ENCODE measurements around the gene CDIPT.
A peak's percentile ranks its signal among the peaks of the same experiment; 100 is the strongest.
"Not testable (repeated sequence)": the region's sequence is repeated elsewhere in the genome, so short reads cannot be mapped to it uniquely, and the experiment has no call there.

The CDIPT gene

DNA sequence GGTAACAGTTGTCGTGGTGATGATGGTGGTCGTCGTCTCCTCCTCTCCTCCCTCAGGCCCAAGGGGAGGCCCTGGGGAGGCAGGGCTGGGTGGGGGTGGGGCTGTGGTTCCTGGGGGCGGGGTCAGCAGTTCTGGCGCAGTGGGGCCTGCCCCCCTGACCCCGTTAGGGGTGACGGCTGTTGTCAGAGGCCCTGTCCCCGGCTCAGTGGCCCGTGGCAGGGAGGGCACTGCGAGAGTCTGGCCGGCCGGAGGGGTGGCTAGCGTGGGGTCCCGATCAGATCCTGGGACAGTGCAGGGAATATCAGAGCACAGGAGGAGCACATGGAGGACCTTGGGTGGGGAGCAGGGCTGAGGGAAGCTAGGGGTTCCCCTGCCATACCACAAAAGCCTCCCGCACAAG lies 33.8 kb upstream of the CDIPT start:
- DNase-seq (ENCODE audit: low spot score) = no peak

DNA sequence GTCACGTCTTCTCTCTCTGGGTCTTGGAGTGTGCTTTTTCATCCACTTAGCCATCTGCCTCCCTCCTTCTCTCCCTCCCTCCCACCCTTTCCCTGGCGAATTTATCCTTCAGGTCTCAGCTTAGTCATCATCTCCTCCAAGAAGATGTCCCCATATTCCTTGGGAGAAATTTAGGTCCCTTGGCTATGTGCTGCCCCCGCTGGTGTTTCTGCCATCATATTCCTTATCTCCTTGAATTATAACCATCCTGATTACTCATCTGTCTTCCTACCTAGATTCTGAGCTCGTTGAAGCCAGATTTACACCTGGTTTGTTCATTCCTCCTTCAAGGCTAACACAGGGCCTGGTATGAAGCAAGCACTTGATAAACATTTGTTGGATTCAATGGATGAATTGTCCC lies 31.3 kb upstream of the CDIPT start:
- no peak for DNase-seq (ENCODE audit: low spot score)

GRCh38 chr16:29893553-29893952 lies 30.5 kb upstream of the CDIPT start:
- no peak for DNase-seq (ENCODE audit: low spot score)

DNA sequence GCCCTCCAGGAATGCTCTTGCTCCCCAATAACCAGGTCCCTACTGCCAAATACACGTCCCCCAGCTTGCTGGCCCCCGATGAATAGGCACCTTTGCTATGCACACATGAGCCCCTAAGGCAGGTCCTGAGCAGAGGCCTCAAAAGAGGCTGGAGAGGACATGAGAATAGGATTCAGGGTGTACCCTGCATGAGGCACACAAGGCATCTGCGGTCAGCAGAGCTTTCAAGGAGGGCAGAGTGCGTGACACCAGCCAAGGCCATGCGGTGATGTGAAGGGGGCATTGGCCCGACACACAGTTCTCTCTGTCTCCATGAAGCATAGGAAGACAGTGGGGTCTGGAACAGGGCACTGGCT lies 29.4 kb upstream of the CDIPT start:
- DNase-seq (ENCODE audit: low spot score) = no peak

GRCh38 chr16:29891525-29892457 lies 28.8 kb upstream of the CDIPT start:
- DNase-seq (ENCODE audit: low spot score) = no peak

DNA sequence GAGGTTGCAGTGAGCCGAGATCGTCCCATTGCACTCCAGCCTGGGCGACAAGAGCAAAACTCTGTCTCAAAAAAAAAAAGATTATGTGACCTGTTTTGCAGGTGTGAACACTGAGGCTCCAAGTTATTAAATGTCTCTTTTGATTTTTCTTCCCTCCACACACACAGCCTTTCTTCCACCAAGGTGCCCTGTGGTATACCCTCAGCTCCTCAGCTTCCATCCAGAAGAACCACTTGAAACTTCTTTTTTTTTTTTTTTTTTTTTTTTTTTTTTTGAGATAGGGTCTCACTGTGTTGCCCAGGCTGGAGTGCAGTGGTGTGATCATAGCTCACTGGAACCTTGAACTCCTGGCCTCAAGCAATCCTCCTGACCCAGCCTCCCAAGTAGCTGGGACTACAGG lies 26.3 kb upstream of the CDIPT start:
- DNase-seq (ENCODE audit: low spot score) = not testable (repeated sequence)

GRCh38 chr16:29883987-29884386 lies 21.0 kb upstream of the CDIPT start:
- no peak for DNase-seq (ENCODE audit: low spot score)

- no peak for DNase-seq (ENCODE audit: low spot score)
Measured at GRCh38 chr16:29881050-29881449, 18.0 kb upstream of the CDIPT start.

- DNase-seq (ENCODE audit: low spot score) = no peak
Measured at GRCh38 chr16:29878172-29878571, 15.1 kb upstream of the CDIPT start.

DNA sequence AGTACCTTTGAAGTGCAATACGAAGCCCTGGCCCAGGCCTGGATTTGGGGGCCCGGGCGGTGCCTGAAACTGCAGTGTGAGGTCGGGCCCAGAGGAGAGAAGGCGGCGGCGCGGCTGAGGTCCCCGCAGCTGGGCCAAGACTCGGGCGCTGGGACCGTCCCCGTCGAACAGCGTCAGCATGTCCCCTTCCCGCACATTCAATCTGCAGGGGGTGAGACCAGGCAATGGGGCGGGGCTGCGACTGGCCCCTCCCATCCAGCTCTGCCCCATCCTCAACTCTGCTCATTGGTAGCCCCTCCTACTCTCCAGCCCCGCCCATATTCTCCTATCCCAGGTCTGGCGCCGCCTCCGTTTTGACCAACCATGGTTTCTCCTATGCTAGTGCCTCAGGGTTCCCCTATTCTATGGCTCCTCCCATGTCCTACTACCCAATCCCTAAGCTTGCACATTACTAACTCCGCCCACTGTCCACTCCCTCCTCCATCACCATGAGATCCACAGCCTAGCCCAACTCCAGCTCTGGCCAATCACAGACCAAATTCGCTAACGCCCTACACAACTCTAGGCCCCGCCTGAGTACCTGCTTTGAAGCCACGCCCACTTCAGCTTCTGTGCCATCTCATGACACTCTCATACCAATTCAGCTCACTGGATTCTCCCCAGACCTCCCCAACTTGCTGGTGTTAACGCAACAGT lies 14.4 kb upstream of the CDIPT start:
- peak; percentile 72 for DNase-seq (ENCODE audit: low spot score)

DNA sequence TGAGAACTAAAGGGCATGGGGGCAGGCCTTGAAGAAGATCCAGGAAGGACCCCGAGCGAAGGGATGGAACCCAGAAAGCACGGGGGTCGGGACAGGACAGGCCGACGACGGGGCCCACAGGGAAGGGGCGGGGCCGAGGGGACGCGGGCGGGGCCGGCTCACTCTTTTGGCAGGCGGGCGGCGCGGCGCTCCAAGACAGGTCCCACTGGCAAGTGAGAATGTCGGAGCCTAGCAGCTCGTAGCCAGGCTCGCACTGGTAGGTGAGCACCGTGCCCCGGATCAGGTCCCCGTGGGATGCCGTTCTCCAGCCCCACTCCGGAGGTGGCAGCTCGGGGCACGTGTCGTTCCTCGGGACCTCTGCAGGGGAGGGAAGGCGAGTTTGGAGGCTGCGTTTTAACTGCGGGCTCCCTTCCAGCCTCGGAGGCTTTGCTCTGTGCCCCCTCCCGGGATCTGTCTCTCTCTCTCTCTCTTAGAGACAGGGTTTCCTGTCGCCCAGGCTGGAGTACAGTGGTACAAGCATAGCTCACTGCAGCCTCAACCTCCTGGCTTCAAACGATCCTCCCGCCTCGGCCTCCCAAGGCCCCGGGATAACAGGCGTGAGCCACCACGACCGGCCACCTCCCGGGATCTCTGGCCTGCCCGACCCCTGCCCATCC lies 13.7 kb upstream of the CDIPT start:
- DNase-seq (ENCODE audit: low spot score) = no peak

DNA sequence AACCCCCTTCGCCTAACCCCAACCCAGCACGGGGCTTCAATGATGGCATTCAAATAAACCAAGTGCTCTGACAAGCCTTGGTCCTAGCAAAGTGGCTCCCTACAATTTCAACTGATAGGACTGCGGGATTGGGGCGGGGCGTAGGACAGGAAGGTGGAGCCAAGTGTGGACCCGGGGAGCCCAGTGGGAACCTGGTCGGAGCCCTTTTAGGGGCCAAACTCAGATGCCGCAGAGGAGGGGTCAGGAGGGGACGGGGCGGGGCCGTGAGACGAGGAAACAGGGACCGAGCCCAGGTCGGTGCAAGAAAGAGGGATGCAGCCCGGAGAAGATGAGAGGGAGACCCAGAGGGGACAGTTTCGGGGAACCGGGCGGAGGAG lies 13.2 kb upstream of the CDIPT start:
- no peak for DNase-seq (ENCODE audit: low spot score)

DNA sequence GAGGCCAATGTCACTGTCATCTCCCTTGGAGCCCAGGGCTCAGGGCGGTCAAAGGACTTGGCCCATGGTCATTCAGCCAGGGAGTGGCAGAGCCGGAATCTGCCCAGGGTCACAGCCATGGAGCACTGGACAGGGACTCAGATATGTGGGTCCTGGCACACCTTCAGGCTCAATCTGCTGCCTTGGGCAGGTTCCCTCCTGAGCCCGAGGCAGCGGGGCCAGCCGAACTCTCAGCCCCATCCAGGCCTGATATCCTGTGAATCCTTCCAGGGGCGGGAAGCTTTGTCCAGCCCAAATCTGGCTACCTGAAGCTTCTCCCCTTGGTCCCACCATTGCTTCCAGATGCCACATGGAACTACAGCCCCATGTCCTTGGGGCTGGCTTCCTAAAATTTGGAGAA lies 12.2 kb upstream of the CDIPT start:
- no peak for DNase-seq (ENCODE audit: low spot score)

GRCh38 chr16:29873319-29873718 lies 10.3 kb upstream of the CDIPT start:
- no peak for DNase-seq (ENCODE audit: low spot score)

DNA sequence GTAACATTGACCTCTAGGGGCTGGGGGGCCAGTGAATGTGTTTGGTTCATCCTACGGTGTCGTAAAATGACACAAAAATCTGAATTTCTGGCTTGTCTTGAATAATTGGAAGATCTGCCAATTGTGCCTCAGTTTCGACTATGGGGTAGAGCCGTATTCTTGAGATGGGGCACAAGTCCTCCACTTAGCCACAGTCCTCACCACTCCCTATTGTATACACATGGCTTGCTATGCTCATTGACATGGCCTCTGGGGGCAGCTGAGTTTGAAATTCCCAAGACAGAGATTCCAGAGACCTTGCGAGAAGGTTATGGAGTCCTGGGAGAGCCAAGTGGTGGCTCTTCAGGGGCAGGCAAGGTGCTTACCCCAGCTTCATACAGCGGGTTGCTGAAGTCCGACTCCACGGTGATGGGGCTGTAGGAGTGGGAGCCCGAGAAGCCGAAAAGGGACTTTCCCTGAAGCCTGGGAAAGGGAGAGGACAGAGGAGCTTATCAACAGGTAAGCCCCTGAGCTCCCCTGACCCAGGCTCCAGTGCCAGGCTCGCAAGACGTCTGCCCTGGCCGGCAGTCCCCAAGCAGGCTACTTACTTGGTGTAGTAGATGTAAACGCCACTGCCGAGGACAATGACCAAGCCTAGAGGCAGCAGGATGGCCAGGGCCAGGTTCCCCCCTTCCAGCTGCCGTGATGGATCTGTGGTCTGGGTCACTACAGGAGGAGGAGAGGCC lies 9.0 kb upstream of the CDIPT start:
- no peak for DNase-seq (ENCODE audit: low spot score)

DNA sequence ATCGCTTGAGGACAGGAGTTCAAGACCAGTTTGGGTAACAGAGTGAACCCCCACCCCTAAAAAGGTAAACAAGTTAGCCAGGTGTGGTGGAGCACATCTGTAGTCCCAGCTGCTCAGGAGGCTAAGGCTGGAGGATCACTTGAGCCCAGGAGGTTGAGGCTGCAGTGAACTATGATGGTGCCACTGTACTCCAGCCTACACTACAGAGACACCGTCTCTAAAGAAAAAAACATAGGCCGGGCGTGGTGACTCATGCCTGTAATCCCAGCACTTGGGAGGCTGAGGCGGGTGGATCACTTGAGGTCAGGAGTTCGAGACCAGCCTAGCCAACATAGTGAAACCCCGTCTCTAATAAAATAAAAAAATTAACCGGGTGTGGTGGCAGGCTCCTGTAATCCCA lies 6.0 kb upstream of the CDIPT start:
- not testable (repeated sequence) for DNase-seq (ENCODE audit: low spot score)

DNA sequence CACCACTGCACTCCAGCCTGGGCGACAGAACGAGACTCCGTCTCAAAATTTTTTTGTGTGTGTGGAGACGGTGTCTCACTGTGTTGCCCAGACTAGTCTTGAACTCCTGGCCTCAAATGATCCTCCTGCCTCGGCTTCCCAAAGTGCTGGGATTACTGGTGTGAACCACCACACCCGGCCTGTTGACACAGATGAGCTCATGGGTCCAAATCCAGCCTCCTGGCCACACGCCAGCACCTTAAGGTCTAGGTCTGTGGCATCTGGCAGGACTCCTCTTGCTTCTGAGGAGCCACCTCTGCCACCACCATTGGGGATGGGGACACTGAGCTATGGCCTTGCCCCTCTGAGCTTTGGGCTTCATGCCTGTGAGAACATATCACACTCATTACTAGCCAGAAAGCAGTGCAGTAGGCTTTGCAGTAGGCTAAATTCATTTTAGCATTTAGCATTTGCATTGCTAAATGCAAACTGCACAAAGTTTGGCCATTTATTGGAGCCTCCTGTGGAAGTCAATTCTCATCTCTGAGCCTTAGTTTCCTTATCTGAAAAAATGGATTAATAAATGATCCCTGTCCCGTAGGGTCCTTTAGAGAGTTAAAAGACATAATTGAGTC lies 5.5 kb upstream of the CDIPT start:
- DNase-seq (ENCODE audit: low spot score) = no peak

DNA sequence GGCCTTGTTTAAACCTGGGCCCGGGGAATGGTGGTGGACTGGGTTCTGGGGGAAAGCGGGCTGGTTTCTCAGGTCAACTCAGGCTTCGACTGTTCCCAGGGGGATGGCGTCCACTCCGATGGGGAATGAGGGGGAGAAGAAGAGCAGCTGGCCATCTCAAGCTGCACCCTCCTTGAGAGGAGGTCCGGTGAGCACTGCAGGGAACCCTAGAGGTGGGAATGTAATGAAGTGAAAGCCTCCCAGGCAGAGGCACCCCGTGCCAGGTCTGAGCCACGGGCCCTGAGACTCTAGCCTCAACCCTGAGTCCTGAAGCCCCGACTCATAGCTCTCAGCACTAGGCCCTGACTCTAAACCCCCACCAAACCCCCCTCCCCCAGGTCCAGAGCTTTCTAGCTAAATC lies 1.2 kb upstream of the CDIPT start:
- DNase-seq (ENCODE audit: low spot score) = no peak

DNA sequence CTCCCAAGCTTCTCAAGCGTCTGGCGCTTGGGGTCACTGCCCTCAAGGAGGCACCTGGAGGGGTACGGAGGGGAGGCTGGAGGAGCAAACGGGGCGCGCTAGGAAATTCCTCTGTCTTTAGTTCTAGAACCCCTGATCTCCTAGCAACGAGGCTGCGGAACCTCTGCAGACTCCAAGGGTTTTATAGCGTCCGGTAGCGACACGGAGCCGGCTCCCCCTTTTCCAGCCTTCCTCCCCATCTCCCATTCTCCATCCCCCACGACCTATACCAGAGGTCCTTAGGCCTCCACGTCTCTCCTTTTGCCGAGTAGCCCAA lies 601 bp upstream of the CDIPT start:
- DNase-seq (ENCODE audit: low spot score) = no peak

DNA sequence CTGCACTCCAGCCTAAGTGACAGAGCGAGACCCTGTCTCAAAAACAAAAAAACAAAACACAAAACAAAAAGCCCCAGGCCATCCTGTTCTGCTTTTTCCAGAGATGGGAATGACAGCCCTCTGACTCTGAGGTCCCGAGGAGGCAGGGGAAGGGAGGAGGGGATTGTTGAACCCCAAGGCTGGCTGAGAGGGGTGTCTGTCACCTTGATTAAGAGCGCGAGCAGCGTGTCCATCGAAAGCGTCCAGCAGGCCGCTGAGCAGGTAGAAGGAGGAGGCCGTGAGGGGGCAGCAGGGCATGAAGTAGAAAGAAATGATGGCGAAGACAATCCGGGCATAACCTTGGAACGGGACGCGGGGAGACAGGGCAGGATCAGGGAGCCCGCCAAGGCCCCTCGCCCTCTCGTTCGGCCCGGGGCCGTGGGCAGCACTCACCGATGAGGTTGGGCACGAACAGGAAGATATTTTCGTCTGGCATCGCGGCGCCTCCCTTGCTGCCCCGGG lies 593 bp downstream of the CDIPT start:
- DNase-seq (ENCODE audit: low spot score) = peak; percentile 30

GRCh38 chr16:29860218-29860617 lies 2.8 kb downstream of the CDIPT start:
- no peak for DNase-seq (ENCODE audit: low spot score)

DNA sequence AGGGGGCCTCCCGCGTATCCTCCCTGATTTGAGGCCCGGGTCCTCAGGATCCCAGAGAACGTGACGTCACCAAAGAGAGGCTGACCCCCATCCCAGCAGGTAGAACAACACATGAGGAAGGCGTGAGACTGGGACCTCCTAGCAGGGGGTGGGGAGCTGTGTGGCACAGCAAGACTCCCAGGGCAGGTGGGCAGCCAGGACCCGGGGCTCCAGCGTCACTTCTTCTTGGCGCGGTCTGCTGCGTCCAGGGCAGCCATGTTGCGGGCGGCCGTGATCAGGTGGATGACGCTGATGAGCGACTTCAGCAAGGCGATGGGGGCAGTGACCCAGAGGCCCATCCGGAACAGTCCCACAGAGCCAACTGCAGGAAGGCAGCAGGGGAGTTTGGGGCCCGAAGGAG lies 4.1 kb downstream of the CDIPT start:
- no peak for DNase-seq (ENCODE audit: low spot score)
